DND-41 (cell line): ENCODE results near the gene KHSRP.
"Not testable (repeated sequence)": the region's sequence is repeated elsewhere in the genome, so short reads cannot be mapped to it uniquely, and the experiment has no call there.

ENCODE experiments used
- ATAC-seq: fragments of 200-7000 bp; cut with Tn5 transposase; 3 replicates; pipeline ENCODE4 v1.9.1; 2021; ENCODE audit warnings: low read depth; ENCODE audit not compliant: insufficient read depth
- DNase-seq: peaks from one replicate; pipeline ENCODE4 v3.0.0-alpha.2; 2020
- H2AFZ ChIP-seq: 2 replicates; pipeline ENCODE4 v1.6.0; 2012; ENCODE audit warnings: low read depth, low read length
- H3K27ac ChIP-seq: 2 replicates; pipeline ENCODE4 v1.5.1; 2012; ENCODE audit warnings: low read length, inconsistent platforms
- H3K27me3 ChIP-seq: fragments of 200-600 bp; sonication (generic); 2 replicates; pipeline ENCODE4 v1.6.0; 2012; ENCODE audit warnings: low read length, mild to moderate bottlenecking, inconsistent platforms; ENCODE audit not compliant: insufficient read depth, poor library complexity
- H3K36me3 ChIP-seq: 2 replicates; pipeline ENCODE4 v1.5.1; 2012; ENCODE audit warnings: low read length, inconsistent platforms; ENCODE audit not compliant: insufficient read depth
- H3K4me1 ChIP-seq: 2 replicates; pipeline ENCODE4 v1.5.1; 2012; ENCODE audit warnings: mild to moderate bottlenecking, low read length; ENCODE audit not compliant: insufficient read depth
- H3K4me2 ChIP-seq: 2 replicates; pipeline ENCODE4 v1.6.0; 2012; ENCODE audit warnings: mild to moderate bottlenecking, moderate library complexity, low read length, inconsistent platforms; ENCODE audit not compliant: insufficient read depth
- H3K4me3 ChIP-seq, 2 experiments: fragments of 200-600 bp in 1 of 2; shearing (Covaris generic) in 1 of 2; 2 replicates each; pipeline ENCODE4 v1.5.1; 2012 to 2016; ENCODE audit warnings: inconsistent platforms in 2 of 2, low read length in 2 of 2, mild to moderate bottlenecking in 2 of 2, low read depth in 1 of 2, moderate library complexity in 1 of 2
- H3K79me2 ChIP-seq: 2 replicates; pipeline ENCODE4 v1.6.0; 2012; ENCODE audit warnings: low read length, inconsistent platforms; ENCODE audit not compliant: insufficient read depth
- H3K9ac ChIP-seq: 2 replicates; pipeline ENCODE4 v1.6.0; 2012; ENCODE audit warnings: low read depth, mild to moderate bottlenecking, inconsistent platforms, low read length, moderate library complexity
- H3K9me3 ChIP-seq: 2 replicates; pipeline ENCODE4 v1.5.1; 2012; ENCODE audit warnings: low read length, moderate library complexity, mild to moderate bottlenecking, inconsistent platforms; ENCODE audit not compliant: insufficient read depth, severe bottlenecking
- H4K20me1 ChIP-seq: 2 replicates; pipeline ENCODE4 v1.6.0; 2012; ENCODE audit warnings: low read length; ENCODE audit not compliant: insufficient read depth
- EZH2 ChIP-seq: IDR thresholded peaks from 3 replicates; pipeline ENCODE4 v1.6.1; 2012; ENCODE audit warnings: borderline replicate concordance, low read depth, mild to moderate bottlenecking, moderate library complexity, low read length, inconsistent platforms; ENCODE audit not compliant: severe bottlenecking
- TF ChIP-seq, protein P1 (sequence below): IDR thresholded peaks from 2 replicates; pipeline ENCODE4 v1.5.1; 2012; ENCODE audit warnings: borderline replicate concordance, low read length, moderate library complexity, mild to moderate bottlenecking; ENCODE audit not compliant: poor library complexity, severe bottlenecking; ENCODE audit errors: extremely low read depth

The KHSRP gene

DNA sequence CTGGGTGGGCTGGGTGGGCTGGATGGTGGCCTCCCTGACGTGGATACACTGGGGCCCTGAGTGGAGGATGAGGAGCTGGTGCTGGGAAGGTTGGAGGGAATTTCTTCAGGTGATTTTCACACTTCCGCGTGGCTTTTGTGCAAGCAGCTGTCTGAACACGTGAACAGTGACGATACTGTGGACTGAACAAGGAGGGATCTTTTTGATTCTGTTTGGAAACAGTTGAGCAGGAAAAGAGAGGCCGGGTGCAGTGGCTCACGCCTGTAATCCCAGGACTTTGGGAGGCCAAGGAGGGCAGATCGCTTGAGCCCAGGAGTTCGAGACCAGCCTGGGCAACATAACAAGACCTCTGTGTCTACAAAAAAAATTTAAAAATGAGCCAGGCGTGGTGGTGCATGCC is 22.6 kb downstream of the KHSRP start:
- no peaks in the 10 kb centered on the region for H3K9me3 ChIP-seq
- H3K79me2 ChIP-seq = no peaks in the 10 kb centered on the region
- no peak overlapping the region; the same call in 1 of the 2 replicates for H2AFZ ChIP-seq
- H3K4me2 ChIP-seq = no peak overlapping the region
- ATAC-seq (no peak), DNase-seq (no peak)
- H3K36me3 ChIP-seq = no peaks in the 10 kb centered on the region
- H3K4me1 ChIP-seq = no peaks in the 10 kb centered on the region
- TF ChIP-seq, protein P1, sequence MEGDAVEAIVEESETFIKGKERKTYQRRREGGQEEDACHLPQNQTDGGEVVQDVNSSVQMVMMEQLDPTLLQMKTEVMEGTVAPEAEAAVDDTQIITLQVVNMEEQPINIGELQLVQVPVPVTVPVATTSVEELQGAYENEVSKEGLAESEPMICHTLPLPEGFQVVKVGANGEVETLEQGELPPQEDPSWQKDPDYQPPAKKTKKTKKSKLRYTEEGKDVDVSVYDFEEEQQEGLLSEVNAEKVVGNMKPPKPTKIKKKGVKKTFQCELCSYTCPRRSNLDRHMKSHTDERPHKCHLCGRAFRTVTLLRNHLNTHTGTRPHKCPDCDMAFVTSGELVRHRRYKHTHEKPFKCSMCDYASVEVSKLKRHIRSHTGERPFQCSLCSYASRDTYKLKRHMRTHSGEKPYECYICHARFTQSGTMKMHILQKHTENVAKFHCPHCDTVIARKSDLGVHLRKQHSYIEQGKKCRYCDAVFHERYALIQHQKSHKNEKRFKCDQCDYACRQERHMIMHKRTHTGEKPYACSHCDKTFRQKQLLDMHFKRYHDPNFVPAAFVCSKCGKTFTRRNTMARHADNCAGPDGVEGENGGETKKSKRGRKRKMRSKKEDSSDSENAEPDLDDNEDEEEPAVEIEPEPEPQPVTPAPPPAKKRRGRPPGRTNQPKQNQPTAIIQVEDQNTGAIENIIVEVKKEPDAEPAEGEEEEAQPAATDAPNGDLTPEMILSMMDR = no peak
- TF ChIP-seq EZH2 = no peak
- no peak overlapping the region for H3K4me3 ChIP-seq
- H3K9ac ChIP-seq = no peak overlapping the region
- no peaks in the 10 kb centered on the region for H3K27me3 ChIP-seq
- no peak overlapping the region for H3K27ac ChIP-seq
- H4K20me1 ChIP-seq = no peaks in the 10 kb centered on the region

DNA sequence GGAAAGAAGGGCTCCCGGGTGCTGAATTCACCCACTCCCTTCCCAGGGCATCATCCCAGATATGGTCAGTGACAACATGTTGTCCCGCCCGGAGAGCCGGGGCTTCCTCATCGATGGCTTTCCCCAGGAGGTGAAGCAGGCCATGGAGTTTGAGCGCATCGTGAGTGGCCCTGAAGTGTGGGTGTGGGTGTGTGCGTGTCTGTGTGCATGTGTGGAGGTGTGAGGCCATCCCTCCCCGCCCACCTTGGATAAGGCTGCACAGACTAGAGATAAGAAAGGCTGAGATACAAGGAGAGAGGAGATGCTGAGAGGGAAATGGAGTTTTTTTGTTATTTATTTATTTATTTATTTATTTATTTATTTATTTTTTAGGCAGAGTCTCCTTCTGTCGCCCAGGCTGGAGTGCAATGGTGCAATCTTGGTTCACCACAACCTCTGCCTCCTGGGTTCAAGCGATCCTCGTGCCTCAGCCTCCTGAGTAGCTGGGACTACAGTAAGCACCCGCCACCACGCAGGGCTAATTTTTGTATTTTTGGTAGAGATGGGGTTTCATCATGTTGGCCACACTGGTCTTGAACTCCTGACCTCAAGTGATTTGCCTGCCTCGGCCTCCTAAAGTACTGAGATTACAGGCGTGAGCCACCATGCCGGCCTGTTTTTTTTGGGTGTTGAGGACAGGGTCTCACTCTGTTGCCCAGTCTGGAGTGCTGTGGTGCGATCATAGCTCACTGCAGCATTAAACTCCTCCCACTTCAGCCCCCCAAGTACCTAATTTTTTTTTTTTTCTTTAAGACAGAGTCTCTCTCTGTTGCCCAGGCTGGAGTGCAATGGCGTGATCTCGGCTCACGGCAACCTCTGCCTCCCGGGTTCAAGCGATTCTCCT is 24.3 kb downstream of the KHSRP start:
- not testable (repeated sequence) for H3K79me2 ChIP-seq, H3K27me3 ChIP-seq, H3K9ac ChIP-seq, ATAC-seq, H3K27ac ChIP-seq, H3K4me3 ChIP-seq, H3K4me2 ChIP-seq, H3K36me3 ChIP-seq, H3K9me3 ChIP-seq, DNase-seq, H4K20me1 ChIP-seq, H3K4me1 ChIP-seq, H2AFZ ChIP-seq

DNA sequence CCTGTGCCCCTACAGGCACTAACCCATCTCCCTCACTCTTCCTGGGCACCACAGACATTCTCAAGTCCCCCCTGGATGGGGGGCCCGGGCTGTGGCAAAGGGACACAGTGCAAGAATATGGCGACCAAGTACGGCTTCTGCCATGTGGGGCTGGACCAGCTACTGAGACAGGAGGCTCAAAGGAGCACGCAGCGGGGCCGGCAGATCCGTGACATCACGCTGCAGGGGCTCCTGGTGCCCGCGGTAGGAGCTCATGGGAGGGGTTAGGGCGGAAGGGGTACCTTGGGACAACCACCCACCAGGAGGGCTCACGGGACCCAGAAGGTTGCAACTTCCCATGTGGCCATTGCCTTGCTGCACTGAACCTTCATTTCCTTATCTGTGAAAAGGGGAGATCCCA is 28.3 kb downstream of the KHSRP start:
- H4K20me1 ChIP-seq = no peaks in the 10 kb centered on the region
- no peak overlapping the region for H3K4me3 ChIP-seq
- H3K27ac ChIP-seq = no peak overlapping the region
- DNase-seq (no peak), ATAC-seq (no peak)
- no peaks in the 10 kb centered on the region for H3K9me3 ChIP-seq
- H3K9ac ChIP-seq = no peak overlapping the region
- peaks cover 7% of the 10 kb centered on the region for H3K36me3 ChIP-seq
- TF ChIP-seq, protein P1 = no peak
- no peak for TF ChIP-seq EZH2
- H3K4me1 ChIP-seq = peaks cover 22% of the 10 kb centered on the region
- no peaks in the 10 kb centered on the region for H3K27me3 ChIP-seq
- peaks cover 19% of the 10 kb centered on the region for H3K79me2 ChIP-seq
- no peak overlapping the region for H3K4me2 ChIP-seq
- no peak overlapping the region for H2AFZ ChIP-seq

DNA sequence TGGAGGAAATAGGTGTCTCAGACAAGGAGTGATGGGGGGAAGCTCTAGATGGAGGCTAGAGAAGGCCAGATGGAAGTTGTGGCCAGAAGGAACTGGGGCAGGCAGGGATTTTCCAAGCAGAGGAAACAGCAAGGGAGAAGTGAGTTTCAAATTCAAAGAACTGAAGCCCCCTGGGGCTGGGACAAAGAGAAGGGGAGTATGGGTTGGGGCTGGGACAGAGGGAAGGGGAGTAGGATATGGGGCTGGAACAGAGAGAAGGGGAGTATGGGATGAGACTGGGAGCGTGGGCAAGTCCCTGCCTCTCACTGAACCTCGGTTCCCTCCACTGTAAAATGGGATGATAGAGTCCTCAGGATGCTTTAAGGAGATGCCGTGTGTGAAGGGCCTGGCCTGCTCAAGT is 29.8 kb downstream of the KHSRP start:
- Histone ChIP-seq H2AFZ (no peak overlapping the region), H4K20me1 (no peaks in the 10 kb centered on the region), H3K79me2 (peaks cover 24% of the 10 kb centered on the region), H3K27ac (no peak overlapping the region), H3K4me2 (no peak overlapping the region), H3K36me3 (peaks cover 15% of the 10 kb centered on the region), H3K27me3 (no peaks in the 10 kb centered on the region), H3K4me1 (peaks cover 28% of the 10 kb centered on the region), H3K4me3 (no peak overlapping the region), H3K9ac (no peak overlapping the region), H3K9me3 (no peaks in the 10 kb centered on the region)
- DNase-seq = no peak
- no peak for ATAC-seq
- TF ChIP-seq, protein P1 = no peak
- no peak for TF ChIP-seq EZH2
